GM12878 (cell line): ENCODE measurements around the gene UST. TPM values are rescaled to one million over a fixed set of nuclear protein-coding genes. Genes with fewer than 3 reads are reported as not detected.
"Not testable (repeated sequence)": the region's sequence is repeated elsewhere in the genome, so short reads cannot be mapped to it uniquely, and the experiment has no call there.

ENCODE experiments used
- ATAC-seq: fragments of 200-7000 bp; cut with Tn5 transposase; 3 replicates; pipeline ENCODE4 v1.9.1; 2020; ENCODE audit warnings: mild to moderate bottlenecking, moderate library complexity
- BruUV-seq: library from RNA; stranded (reverse); fragments of 400-500 nt; replicated peaks from 2 replicates; lab custom pipeline; 2021; lab: Mats Ljungman, UMichigan
- CTCF ChIA-PET: fragments of 300-600 bp; sonication (Branson Sonifier 250); formaldehyde crosslinking; extraction: SDS; loops from one replicate; lab custom pipeline; 2021; ENCODE audit warnings: inconsistent platforms; lab: Yijun Ruan, JAX
- POLR2A ChIA-PET: fragments of 350-600 bp; formaldehyde crosslinking; extraction: SDS; loops from one replicate; lab custom pipeline; 2021; ENCODE audit warnings: inconsistent platforms; lab: Charles Lee
- RAD21 ChIA-PET: fragments of 300-600 bp; sonication (Branson Sonifier 250); formaldehyde crosslinking; loops from one replicate; lab custom pipeline; 2023; ENCODE audit warnings: antibody characterized with exemption; ENCODE audit not compliant: unreplicated experiment; lab: Charles Lee
- SMC1A ChIA-PET: fragments of 300-600 bp; sonication (Branson Sonifier 250); formaldehyde crosslinking; loops from one replicate; lab custom pipeline; 2023; ENCODE audit not compliant: unreplicated experiment, uncharacterized antibody; lab: Charles Lee
- DNase-seq: peaks from one replicate; pipeline ENCODE4 v3.0.0-alpha.2; 2011; ENCODE audit warnings: low read depth, low spot score
- FAIRE-seq: peaks from 3 replicates; lab custom pipeline; 2011; peaks lifted over from hg19 to GRCh38; lab: Jason Lieb, UNC
- H2AFZ ChIP-seq: 2 replicates; pipeline ENCODE4 v1.6.0; 2011; ENCODE audit warnings: low read depth, low read length, control low read depth; ENCODE audit not compliant: control insufficient read depth
- H3K27ac ChIP-seq: 2 replicates; pipeline ENCODE4 v1.5.1; 2011; ENCODE audit warnings: control low read depth; ENCODE audit not compliant: control insufficient read depth, insufficient read depth
- H3K27me3 ChIP-seq, 2 experiments: replicated peaks in 1 of 2; 2 replicates each; pipeline versions ENCODE4 v1.6.0 to v1.6.1; 2011; ENCODE audit warnings: low read length in 1 of 2; ENCODE audit not compliant: control insufficient read depth in 2 of 2, insufficient read depth in 2 of 2
- H3K36me3 ChIP-seq, 2 experiments: 2 replicates each; pipeline ENCODE4 v1.5.1; 2011; ENCODE audit warnings: low read length in 1 of 2; ENCODE audit not compliant: control insufficient read depth in 2 of 2, insufficient read depth in 2 of 2
- H3K4me1 ChIP-seq: 2 replicates; pipeline ENCODE4 v1.6.1; 2011; ENCODE audit warnings: mild to moderate bottlenecking, low read length, moderate library complexity, mixed read lengths; ENCODE audit not compliant: control insufficient read depth, insufficient read depth
- H3K4me2 ChIP-seq: 2 replicates; pipeline ENCODE4 v1.6.0; 2011; ENCODE audit warnings: control low read depth; ENCODE audit not compliant: control insufficient read depth, insufficient read depth
- H3K4me3 ChIP-seq: fragments of 200-600 bp; sonication (generic); 2 replicates; pipeline ENCODE4 v1.5.1; 2016
- H3K79me2 ChIP-seq: 2 replicates; pipeline ENCODE4 v1.6.0; 2011; ENCODE audit warnings: low read length; ENCODE audit not compliant: control insufficient read depth, insufficient read depth
- H3K9ac ChIP-seq: 2 replicates; pipeline ENCODE4 v1.8.0; 2011; ENCODE audit warnings: low read length, control low read depth, mixed read lengths; ENCODE audit not compliant: control insufficient read depth, insufficient read depth
- H3K9me3 ChIP-seq: replicated peaks from 3 replicates; pipeline ENCODE4 v1.5.1; 2011; ENCODE audit warnings: mild to moderate bottlenecking, low read length; ENCODE audit not compliant: control insufficient read depth, insufficient read depth
- H4K20me1 ChIP-seq: 2 replicates; pipeline ENCODE4 v1.6.0; 2011; ENCODE audit not compliant: control insufficient read depth, insufficient read depth
- ATF7 ChIP-seq: fragments of 450-650 bp; IDR thresholded peaks from 2 replicates; pipeline ENCODE4 v1.6.1; 2016; ENCODE audit warnings: low read depth, mild to moderate bottlenecking
- CREB1 ChIP-seq: IDR thresholded peaks from 2 replicates; pipeline ENCODE4 v1.6.1; 2012; ENCODE audit warnings: low read depth, mild to moderate bottlenecking, inconsistent platforms
- FOXM1 ChIP-seq: IDR thresholded peaks from 2 replicates; pipeline ENCODE4 v1.6.1; 2012; ENCODE audit warnings: low read depth, mild to moderate bottlenecking, inconsistent platforms, low read length, moderate library complexity
- RAD51 ChIP-seq: fragments of 450-650 bp; IDR thresholded peaks from 2 replicates; pipeline ENCODE4 v1.6.1; 2016; ENCODE audit warnings: moderate library complexity, mild to moderate bottlenecking, inconsistent platforms
- RELA ChIP-seq: fragments of 450-650 bp; IDR thresholded peaks from 2 replicates; pipeline ENCODE4 v1.8.0; 2014; ENCODE audit warnings: borderline replicate concordance; ENCODE audit not compliant: partially characterized antibody
- ZNF207 ChIP-seq: fragments of 450-650 bp; IDR thresholded peaks from 2 replicates; pipeline ENCODE4 v1.6.1; 2014; ENCODE audit warnings: antibody characterized with exemption, mild to moderate bottlenecking, borderline replicate concordance
- ZNF24 ChIP-seq: fragments of 450-650 bp; IDR thresholded peaks from 2 replicates; pipeline ENCODE4 v1.6.1; 2017; ENCODE audit warnings: antibody characterized with exemption, mild to moderate bottlenecking
- WGBS: methylation state at CpG from one replicate; pipeline ENCODE4 v1.1.6; 2016; ENCODE audit warnings: low lambda C conversion rate; ENCODE audit not compliant: insufficient replicate concordance, insufficient coverage; ENCODE audit errors: missing lambda C conversion rate; 5-methylcytosine and 5-hydroxymethylcytosine counted together
- in situ Hi-C: fragments of 300-500 bp; cut with MboI; formaldehyde crosslinking; loops from 9 replicates; pipeline ENCODE4 v1.14.3; 2018; ENCODE audit warnings: mixed read lengths
- intact Hi-C: fragments of 100-400 bp; cut with micrococcal nuclease; formaldehyde crosslinking; loops from one replicate; pipeline ENCODE4 v1.14.2; 2022; ENCODE audit not compliant: unreplicated experiment
- polyA plus RNA-seq, 11 experiments: library from polyadenylated mRNA; depleted of rRNA in 4 of 11; unstranded in 6 of 11; stranded (reverse) in 5 of 11; fragments of >200 nt; fragmentation: Nextera tagmentation in 4 of 11; fragmentation: Illumina TruSeq in 1 of 11; extraction: Ambion mirVana in 4 of 11; extraction: Trizol in 1 of 11; gene quantifications; 1 replicate in 1 of 11; 2 replicates in 10 of 11; pipeline versions ENCODE4 v1.2.1 to v1.2.3, GENCODE V29; 2011 to 2016; ENCODE audit warnings: inconsistent platforms in 2 of 11, missing spikeins in 2 of 11, low read depth in 1 of 11
- total RNA-seq, 4 experiments: library from RNA; depleted of rRNA in 3 of 4; stranded (reverse); fragments of >200 nt in 3 of 4; fragmentation: Illumina TruSeq in 1 of 4; extraction: Trizol in 1 of 4; gene quantifications; 2 replicates each; pipeline versions ENCODE4 v1.2.1 to v1.2.3, GENCODE V29; 2013 to 2021
- TF ChIP-seq, protein P1 (sequence below): fragments of 450-650 bp; IDR thresholded peaks from 2 replicates; pipeline ENCODE4 v1.6.1; 2016; ENCODE audit warnings: mild to moderate bottlenecking
- TF ChIP-seq, protein P2 (sequence below): fragments of 450-650 bp; conservative IDR thresholded peaks from 2 replicates; pipeline ENCODE4 v1.6.1; 2017; ENCODE audit warnings: mild to moderate bottlenecking, moderate library complexity
- TF ChIP-seq, protein P3 (sequence below): IDR thresholded peaks from 2 replicates; pipeline ENCODE4 v1.6.1; 2011; ENCODE audit warnings: low read depth, low read length, improper control_type of control experiment, borderline replicate concordance

The UST gene
- total and polyA plus RNA-seq, 10 of the 15 experiments (the other 5 are each of a cell fraction or from before 2014, with no cell fraction given): 0.74 to 43.3 (median 2.2) TPM

DNA sequence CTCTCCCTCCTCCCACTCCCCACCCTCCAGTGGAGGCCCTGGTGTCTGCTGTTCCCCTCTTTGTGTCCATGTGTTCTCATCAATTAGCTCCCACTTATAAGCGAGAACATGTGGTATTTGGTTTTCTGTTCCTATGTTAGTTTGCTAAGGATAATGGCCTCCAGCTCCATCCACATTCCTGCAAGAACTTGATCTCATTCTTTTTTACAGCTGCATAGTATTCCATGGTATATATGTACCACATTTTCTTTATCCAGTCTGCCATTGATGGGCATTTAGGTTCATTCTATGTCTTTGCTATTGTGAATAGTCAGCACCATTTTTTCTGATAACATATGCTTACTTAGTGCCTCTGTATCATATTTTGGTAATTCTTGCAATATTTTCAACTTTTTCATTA is 33.6 kb downstream of the UST start:
- intact Hi-C loops: loop anchor here (2.0 to 5.0 kb wide), 4 partner anchors 20 to 87 kb away; partner anchors contain the start of gene UST
- H3K4me3 ChIP-seq, H3K36me3 ChIP-seq, FAIRE-seq, H3K9ac ChIP-seq, H3K4me2 ChIP-seq, H3K27me3 ChIP-seq, H4K20me1 ChIP-seq, in situ Hi-C loops, H2AFZ ChIP-seq, ATAC-seq, DNase-seq, H3K27ac ChIP-seq, H3K9me3 ChIP-seq, H3K4me1 ChIP-seq, BruUV-seq, H3K79me2 ChIP-seq: not testable (repeated sequence)
- SMC1A ChIA-PET: interaction anchor here (1.1 to 3.3 kb wide), 10 partner anchors 9 to 300 kb away, joined by 3 to 56 read pairs (median 6); no protein-coding TSS in a partner anchor
- 100% methylated on average over 1 of the region's 1 CpG for WGBS
- RAD21 ChIA-PET: interaction anchor here (0.9 to 2.0 kb wide), 7 partner anchors 21 to 202 kb away, joined by 3 to 37 read pairs (median 4); no protein-coding TSS in a partner anchor
- CTCF ChIA-PET: interaction anchor here (0.6 to 2.5 kb wide), 5 partner anchors 9 to 202 kb away, joined by 3 to 23 read pairs (median 5); no protein-coding TSS in a partner anchor
- POLR2A ChIA-PET: interaction anchor here (0.8 to 1.5 kb wide), 4 partner anchors 21 to 103 kb away, joined by 3 to 13 read pairs (median 5); no protein-coding TSS in a partner anchor

DNA sequence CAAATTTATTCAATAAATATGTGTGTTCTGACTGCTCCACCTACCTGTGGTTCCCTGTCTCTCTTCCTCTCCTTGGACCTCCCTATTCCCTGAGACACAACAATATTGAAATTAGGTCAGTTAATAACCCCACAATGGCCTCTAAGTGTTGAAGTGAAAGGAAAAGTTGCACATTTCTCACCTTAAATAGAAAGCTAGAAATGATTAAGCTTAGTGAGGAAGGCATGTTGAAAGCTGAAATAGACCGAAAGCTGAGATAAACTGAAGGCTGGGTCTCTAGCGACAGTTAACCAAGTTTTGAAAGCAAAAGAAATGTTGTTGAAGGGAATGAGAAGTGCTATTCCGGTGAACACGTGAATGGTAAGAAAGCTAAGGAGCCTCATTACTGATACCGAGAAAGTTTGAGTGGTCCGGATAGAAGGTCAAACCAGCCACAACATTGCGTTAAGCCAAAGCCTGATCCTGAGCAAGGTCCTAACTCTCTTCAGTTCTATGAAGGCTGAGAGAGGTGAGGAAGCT is 34.1 kb downstream of the UST start:
- no peak overlapping the region for H3K4me3 ChIP-seq
- H3K27me3 ChIP-seq: 0 out of 4 replicates have a peak, but pooled peaks cover 0 to 1% of the 10 kb centered on the region in 2 experiments
- intact Hi-C loops (loop anchor here (2.0 to 5.0 kb wide), 4 partner anchors 20 to 86 kb away; partner anchors contain the start of gene UST), in situ Hi-C loops (no loop called here)
- H3K9ac ChIP-seq: no peak overlapping the region
- ChIA-PET RAD21 (interaction anchor here (0.6 to 2.0 kb wide), 19 partner anchors 9 to 252 kb away, joined by 3 to 37 read pairs (median 4); no protein-coding TSS in a partner anchor), CTCF (interaction anchor here (0.6 to 2.5 kb wide), 7 partner anchors 9 to 203 kb away, joined by 3 to 23 read pairs (median 4); no protein-coding TSS in a partner anchor), POLR2A (interaction anchor here (0.8 to 1.5 kb wide), 6 partner anchors 9 to 691 kb away, joined by 3 to 13 read pairs (median 4); no protein-coding TSS in a partner anchor), SMC1A (interaction anchor here (0.7 to 3.3 kb wide), 20 partner anchors 9 to 651 kb away, joined by 3 to 56 read pairs (median 4); no protein-coding TSS in a partner anchor)
- peak overlapping the region; percentile 77 for H3K4me2 ChIP-seq
- no peaks in the 10 kb centered on the region for H3K79me2 ChIP-seq
- DNase-seq (peak; percentile 73), FAIRE-seq (peak; percentile 89), ATAC-seq (peak; percentile 97)
- no peaks in the 10 kb centered on the region; the same call in 1 of the 2 replicates for H4K20me1 ChIP-seq
- WGBS: 0% methylated on average over 7 of the region's 7 CpGs
- H3K4me1 ChIP-seq: peaks cover 8% of the 10 kb centered on the region
- no TSS peak for BruUV-seq
- no peaks in the 10 kb centered on the region for H3K9me3 ChIP-seq
- H3K27ac ChIP-seq: no peak overlapping the region
- H3K36me3 ChIP-seq: no peaks in the 10 kb centered on the region; a peak in 1 of 4 replicates
- H2AFZ ChIP-seq: no peak overlapping the region
- TF ChIP-seq RELA (no peak), FOXM1 (peak; percentile 70), ZNF207 (no peak), ATF7 (peak; percentile 84), ZNF24 (peak; percentile 37; the same call in 1 of the 2 replicates), CREB1 (0 out of 2 replicates have a peak, but pooled peaks have one; percentile 24), RAD51 (0 out of 2 replicates have a peak, but pooled peaks have one; percentile 45)
- TF ChIP-seq, protein P1, sequence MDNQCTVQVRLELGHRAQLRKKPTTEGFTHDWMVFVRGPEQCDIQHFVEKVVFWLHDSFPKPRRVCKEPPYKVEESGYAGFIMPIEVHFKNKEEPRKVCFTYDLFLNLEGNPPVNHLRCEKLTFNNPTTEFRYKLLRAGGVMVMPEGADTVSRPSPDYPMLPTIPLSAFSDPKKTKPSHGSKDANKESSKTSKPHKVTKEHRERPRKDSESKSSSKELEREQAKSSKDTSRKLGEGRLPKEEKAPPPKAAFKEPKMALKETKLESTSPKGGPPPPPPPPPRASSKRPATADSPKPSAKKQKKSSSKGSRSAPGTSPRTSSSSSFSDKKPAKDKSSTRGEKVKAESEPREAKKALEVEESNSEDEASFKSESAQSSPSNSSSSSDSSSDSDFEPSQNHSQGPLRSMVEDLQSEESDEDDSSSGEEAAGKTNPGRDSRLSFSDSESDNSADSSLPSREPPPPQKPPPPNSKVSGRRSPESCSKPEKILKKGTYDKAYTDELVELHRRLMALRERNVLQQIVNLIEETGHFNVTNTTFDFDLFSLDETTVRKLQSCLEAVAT: peak; percentile 55
- TF ChIP-seq, protein P2, sequence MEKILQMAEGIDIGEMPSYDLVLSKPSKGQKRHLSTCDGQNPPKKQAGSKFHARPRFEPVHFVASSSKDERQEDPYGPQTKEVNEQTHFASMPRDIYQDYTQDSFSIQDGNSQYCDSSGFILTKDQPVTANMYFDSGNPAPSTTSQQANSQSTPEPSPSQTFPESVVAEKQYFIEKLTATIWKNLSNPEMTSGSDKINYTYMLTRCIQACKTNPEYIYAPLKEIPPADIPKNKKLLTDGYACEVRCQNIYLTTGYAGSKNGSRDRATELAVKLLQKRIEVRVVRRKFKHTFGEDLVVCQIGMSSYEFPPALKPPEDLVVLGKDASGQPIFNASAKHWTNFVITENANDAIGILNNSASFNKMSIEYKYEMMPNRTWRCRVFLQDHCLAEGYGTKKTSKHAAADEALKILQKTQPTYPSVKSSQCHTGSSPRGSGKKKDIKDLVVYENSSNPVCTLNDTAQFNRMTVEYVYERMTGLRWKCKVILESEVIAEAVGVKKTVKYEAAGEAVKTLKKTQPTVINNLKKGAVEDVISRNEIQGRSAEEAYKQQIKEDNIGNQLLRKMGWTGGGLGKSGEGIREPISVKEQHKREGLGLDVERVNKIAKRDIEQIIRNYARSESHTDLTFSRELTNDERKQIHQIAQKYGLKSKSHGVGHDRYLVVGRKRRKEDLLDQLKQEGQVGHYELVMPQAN: no peak
- TF ChIP-seq, protein P3, sequence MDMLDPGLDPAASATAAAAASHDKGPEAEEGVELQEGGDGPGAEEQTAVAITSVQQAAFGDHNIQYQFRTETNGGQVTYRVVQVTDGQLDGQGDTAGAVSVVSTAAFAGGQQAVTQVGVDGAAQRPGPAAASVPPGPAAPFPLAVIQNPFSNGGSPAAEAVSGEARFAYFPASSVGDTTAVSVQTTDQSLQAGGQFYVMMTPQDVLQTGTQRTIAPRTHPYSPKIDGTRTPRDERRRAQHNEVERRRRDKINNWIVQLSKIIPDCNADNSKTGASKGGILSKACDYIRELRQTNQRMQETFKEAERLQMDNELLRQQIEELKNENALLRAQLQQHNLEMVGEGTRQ: no peak
